ENCODE results near the gene MCEMP1.

The MCEMP1 gene, protein sequence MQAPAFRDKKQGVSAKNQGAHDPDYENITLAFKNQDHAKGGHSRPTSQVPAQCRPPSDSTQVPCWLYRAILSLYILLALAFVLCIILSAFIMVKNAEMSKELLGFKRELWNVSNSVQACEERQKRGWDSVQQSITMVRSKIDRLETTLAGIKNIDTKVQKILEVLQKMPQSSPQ

DNA sequence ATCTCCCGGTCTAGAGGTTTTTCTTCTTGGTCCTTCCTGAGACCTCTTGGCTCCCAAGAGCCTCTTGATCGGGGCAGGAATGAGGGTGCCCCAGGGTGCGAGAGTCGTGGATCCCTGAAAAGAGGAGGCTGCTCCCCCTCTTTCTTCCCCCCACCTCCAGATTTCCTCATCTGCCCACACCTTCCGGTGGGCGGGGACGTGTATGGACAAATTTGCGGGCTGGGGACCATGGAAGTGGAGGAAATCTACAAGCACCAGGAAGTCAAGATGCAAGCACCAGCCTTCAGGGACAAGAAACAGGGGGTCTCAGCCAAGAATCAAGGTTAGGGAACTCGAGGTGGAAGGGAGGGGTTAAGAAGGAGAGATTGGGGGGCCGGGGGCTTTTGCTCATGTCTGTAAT, at the start of gene MCEMP1:
MCEMP1 (plus strand) TSS at position 237 of the 400 bp plus-strand sequence; CDS start at position 268, 31 bp downstream.
- no peak for DNase-seq (ENCODE audit: low read depth, low spot score)

DNA sequence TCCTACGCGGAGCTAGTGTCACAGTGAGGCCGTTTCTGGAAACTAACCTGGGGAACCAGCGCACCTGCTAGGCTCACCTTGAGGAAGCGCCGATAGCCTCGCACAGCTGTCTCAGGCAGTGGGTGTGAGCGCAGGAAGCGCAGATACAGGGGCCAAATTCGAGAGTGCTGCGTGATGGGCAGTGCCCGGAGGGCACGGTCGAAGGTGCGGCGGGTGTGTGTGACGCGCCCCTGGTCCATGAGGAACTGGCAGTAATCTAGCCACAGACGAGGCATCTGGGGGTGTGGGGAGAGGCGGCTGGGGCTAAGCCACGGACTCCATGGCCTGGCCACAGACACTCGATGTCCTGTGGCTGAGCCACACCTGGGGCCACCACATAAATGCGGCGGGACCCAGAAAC, 49.7 kb upstream of the MCEMP1 start:
- no peak for DNase-seq (ENCODE audit: low read depth, low spot score)

DNA sequence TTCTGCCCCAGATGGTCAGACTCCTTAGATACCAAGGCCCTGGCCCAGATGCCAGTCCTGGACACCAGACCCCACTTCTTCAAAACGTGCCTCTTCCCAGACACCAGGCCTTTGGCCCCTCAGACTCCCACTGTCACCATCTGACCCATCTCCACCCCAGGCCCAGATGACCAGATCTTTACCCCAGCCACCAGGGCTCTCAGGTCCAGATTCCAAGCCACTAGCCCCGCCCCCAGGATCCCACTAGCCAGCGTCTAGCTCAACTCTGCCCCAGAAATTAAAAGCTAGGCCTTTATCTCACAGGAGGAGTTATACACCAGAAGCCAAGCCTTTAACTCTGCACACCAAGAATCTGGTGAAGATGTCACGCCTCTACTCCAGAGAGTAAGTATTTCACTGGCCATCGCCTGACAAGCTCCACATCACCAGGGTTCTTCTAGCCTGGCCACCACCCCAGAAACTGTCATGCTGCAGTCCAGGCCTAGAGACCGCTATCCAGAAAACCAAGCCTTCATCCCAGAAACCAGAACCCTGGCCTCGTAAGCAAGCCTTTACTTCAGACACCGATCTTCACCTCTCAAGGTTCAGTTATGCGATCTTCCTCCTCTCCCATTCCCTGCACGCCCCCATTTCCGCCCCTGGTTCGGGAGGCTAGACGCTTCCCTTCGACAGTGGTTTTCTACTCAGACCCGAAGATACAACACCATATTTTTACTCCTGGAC, 48.1 kb upstream of the MCEMP1 start:
- no peak for DNase-seq (ENCODE audit: low read depth, low spot score)

DNA sequence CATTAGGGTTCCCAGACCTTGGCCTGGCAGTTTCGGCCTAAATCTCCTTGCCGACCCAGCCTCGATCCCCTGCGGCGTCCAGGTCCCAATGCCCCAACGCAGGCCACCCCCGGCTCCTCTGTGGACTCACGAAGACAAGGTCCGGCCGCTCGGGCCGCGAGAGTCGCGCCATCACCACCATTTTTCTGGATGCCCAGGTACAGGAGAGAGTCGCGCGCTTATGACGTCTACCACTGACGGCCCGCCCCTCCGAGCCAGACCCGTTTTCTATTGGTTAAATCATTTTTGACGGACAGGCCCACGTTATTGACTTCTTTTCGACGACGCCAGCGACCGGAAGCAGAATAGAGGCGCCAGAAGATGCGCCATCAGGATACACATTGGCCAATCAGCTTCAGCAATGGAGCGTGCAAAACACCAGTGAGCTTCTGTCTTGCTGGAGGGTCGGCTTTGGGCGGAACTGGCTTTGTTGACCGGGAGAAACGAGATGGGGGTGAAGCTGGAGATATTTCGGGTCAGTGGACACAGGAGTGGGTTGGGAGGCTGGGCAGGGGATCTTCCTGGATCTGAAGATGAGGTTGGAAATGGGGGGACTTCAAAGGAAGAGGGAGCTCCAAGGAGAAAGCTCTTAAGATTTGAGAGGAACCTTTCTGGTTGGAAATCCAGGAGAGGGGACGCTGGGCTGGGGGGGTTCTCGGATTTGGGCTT, 47.4 kb upstream of the MCEMP1 start, which contains the start of the genes PET100 and XAB2:
PET100 (plus strand) TSS at position 447 of the 708 bp plus-strand sequence; CDS start at position 488, 41 bp downstream.
XAB2 (minus strand) TSS at position 199 of the 708 bp plus-strand sequence; CDS start at position 181, 18 bp downstream.
- DNase-seq (ENCODE audit: low read depth, low spot score): peak; percentile 99

DNA sequence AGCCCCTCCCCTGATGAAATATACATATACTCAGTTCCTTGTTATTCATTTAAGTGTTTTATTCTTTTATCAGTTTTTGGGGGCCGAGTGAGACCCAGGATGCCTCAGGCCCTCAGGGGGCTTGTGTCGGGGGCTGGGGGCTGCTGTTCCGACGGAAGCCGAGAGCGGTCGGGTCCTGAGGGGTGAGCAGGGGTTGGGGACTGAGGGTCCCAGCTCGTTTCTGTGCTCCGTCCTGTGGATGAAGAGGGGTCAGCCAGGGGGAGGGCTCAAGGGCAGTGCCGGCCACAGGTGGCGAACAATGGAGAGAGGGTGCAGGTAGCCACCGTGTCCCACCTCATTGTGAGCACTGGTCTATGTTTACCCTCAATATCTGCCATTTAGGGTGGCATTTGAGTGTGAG, 45.3 kb upstream of the MCEMP1 start:
- no peak for DNase-seq (ENCODE audit: low read depth, low spot score)

DNA sequence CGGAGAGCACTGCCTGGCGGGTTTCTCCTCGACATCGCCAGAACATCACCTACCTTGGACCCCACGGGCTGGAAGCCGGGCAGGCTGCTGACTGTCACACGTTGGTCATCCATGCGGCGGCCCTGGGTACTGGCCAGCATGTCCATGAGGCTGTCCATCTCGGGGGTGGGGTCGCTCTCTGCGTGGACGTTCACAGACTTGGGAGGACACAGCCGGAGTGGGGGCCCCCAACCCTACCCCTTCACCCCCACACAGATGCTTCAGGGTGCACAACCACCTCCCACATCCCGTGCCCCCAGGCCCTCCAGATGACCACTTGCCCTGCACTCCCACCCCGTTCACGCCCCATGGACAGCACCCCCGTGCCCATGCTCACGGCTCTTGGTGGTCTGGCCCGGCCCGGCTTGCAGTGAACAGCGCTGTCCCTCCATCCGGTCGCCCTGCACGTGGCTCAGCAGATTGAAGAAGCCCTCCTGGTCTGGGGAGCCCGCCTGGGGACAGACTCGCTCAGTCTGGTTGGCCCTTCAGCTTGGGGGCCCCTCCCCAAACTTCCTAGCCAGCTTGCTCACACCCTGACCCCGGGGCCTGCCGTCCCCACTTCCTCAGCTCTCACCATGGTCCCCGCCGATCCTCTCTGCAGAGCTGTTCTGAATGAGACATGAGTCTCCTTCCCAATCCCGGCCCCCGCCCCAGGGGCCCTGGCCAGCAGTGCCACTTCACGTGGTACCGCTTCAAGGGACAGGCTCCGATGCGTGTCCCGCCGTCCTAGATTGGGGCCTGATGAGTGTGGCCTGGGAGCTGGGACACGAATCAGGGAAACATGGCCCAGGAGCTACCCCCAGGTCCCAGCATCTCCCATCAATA, 44.3 kb upstream of the MCEMP1 start:
- DNase-seq (ENCODE audit: low read depth, low spot score): no peak

DNA sequence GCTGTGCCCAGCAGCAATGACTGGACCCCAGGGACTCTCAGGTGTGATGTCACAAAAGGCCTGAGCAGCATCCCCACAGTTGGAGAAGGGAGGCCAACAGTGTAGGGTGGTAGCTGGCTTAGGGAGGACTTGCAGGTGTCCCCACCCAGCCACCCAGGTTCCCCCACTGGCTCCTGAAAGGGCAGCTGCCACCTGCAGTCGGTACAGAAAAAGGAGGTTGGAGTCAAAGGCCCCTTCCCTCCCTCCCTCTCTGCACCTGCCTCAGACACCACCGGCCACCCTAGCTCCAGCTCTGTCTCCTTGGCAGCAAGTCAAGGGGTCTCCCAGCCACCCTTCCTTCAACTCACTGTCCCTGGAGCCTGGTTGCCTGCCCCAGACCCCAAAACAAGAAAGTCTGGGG, 43.2 kb upstream of the MCEMP1 start, which contains the start of gene PCP2:
PCP2 (minus strand) TSS at position 22 of the 400 bp plus-strand sequence. CDS start 262 bp downstream, outside the sequence.
- no peak for DNase-seq (ENCODE audit: low read depth, low spot score)

DNA sequence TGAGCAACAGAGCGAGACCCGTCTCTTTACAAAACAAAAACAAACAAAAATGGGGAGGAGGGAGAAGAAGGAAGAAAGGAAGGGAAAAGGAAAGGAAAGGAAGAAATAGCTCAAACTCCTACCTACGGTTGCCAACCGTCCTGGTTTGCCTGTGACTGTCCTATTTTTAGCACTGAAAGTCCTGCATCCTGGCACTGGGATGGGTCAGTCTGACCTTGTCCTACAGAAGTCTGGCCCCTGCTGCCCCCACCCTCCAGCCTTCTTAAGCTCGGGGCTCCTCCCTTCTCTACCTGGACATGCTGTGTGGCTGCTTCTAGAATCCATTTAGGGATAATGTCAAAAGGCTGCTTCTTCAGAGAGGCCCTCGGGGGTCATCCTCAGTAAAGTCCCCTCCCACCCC, 41.2 kb upstream of the MCEMP1 start:
- DNase-seq (ENCODE audit: low read depth, low spot score): no peak

DNA sequence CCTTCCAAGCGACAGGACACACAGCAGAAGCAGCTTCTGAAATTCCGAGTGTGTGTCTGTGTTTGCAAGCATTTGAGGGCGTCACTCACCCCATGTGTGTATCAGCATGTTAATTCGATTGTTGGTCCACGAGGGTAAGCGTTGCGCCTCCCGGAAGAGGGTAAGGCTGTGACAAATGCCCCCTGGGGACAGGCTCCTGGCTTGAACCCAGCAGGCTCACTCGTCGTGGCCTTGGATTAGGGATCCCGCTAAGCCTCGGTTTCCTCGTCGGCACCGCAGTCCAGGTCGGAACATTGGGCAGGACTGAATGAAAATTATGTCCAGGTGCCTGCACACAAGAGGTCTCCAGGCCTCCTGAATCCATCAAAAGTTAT, 40.6 kb upstream of the MCEMP1 start:
- no peak for DNase-seq (ENCODE audit: low read depth, low spot score)

DNA sequence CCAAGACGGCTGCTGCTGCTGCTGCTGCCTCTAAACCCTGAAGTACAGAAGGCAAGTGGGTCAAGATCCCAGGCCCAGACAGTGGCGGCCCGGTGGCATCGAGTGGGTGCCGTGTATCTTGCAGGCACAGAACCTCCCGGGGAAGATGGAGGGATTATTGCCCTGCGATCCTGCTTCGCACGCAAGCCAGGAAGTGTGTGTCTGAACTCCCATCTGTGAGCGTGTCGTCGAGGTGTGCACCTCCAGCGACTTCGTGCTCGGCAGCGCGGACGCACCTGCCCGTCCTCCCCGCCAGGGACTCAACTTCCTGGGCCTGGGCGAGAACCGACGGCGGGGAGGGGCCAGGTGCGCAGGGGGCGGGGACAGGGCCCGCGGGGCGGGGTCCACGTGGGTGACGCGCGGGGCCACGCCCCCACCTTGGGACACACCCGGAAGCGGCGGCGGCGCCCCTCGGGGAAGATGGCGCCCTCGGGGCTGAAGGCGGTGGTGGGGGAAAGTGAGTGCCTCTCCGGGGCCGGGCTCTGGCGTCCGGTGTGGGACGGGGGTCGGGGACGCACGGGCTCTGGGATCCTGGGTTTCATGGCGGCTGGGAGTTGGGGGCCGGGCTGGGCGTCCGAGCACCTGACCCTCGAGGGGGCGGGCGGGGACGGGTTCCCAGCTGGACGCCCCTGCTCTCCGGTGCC, 40.1 kb upstream of the MCEMP1 start, which contains the start of gene STXBP2:
STXBP2 (plus strand) TSS at position 420 of the 683 bp plus-strand sequence; CDS start at position 460, 40 bp downstream.
- DNase-seq (ENCODE audit: low read depth, low spot score): peak; percentile 56

DNA sequence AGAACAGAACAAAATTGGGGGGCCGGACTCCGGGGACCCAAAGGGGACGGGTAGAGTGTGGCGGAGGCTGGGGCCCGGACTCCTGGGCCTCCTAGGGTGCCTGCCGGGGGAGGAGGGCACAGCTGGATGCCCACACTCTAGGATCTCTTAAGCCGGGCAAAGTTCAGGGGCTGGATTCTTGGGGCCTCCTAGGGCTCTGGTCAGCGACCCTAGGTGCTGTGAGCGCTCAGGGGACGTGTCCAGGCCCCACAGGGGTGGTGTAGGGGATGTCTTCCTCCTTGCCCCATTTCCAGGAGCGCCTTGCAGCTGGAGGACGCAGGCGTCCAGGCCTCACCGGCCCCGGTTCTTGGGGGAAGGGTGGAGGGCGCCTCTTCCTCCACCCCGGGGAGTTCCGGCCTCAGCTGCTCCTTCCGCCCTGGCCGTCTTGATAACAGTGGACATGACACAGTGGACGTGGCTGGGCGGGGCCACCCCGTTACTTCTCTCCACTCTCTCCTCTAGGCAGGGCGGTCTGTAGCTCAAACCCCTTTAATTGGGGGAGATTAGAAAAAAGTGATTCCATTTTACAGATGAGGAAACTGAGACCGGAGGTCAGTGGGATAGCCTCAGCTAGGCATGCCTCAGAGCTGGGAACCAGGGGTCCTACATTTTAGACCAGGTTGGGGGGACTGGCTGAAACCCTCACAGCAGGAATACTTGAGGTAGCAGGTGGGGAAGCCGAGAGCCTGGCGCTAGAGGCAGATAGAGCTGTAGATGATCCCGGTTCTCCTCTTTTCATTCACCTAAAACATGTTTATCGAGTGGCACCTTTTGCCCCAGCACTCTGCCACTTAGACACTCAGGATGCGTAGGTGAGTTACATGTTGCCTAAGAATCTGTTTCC, 39.3 kb upstream of the MCEMP1 start:
- peak; percentile 22 for DNase-seq (ENCODE audit: low read depth, low spot score)

DNA sequence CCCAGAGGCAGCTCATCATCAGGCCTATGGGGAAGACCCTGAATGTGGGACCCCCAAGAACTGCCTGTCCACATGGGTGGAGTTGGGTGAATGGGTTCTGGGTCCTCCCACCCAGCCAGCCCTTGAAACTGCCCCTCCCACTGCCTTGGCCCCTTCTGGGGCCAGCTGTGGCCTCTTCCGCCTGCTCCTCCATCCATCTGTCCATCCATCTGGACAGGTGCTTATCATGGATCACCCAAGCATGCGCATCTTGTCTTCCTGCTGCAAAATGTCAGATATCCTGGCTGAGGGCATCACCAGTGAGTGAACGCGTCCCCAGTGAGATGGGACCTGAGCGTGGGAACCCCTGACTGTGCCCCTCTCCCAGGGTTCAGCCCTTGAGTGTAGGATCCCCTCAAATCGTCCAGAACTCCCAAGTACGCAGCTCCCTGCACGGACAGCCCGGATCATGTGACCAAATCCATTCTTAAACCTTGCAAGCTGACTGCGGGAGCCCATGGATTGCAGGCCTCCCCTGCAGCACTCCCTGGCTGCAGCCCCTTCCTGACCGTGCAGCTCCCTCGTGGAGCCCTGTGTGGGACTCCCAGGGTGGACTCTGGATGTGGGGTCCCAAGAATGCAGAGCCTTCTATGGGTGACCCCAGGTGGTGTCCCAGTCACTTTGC, 38.0 kb upstream of the MCEMP1 start:
- DNase-seq (ENCODE audit: low read depth, low spot score): no peak

DNA sequence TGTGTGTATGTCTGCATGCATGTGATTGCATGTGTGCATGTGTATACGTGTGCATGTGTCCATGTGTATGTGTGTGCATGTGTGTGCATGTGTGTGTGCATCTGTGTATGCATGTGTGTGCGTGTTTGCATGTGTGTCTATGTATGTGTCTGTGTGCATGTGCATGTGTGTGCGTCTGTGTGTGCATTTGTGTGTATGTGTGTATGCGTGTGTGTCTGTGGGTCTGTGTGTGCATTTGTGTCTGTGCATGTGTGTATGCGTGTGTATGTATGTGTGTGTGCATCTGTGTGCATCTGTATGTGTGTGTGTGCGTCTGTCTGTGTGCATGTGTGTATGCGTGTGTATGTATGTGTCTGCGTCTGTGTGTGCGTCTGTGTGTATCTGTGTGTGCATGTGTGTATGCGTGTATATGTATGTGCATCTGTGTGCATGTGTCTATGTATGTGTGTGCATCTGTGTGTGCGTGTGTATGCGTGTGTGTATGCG, 37.0 kb upstream of the MCEMP1 start:
- DNase-seq (ENCODE audit: low read depth, low spot score): no peak

DNA sequence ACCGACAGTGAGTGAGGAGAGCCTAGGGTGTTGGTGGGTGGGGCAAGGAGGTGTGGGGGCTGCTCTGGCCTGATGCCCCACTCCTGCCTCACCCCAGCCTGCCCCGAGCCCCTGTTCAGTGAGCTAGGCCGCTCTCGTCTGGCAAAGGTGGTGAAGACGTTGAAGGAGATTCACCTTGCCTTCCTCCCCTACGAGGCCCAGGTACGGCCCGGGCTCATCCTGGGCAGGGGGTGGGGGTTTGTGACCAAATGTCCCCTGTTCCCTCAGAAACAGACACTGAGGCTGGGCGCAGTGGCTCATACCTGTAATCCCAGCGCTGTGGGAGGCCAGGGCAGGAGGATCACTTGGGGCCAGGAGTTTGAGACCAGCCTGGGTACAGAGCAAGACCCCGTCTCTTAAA, 36.1 kb upstream of the MCEMP1 start:
- no peak for DNase-seq (ENCODE audit: low read depth, low spot score)

DNA sequence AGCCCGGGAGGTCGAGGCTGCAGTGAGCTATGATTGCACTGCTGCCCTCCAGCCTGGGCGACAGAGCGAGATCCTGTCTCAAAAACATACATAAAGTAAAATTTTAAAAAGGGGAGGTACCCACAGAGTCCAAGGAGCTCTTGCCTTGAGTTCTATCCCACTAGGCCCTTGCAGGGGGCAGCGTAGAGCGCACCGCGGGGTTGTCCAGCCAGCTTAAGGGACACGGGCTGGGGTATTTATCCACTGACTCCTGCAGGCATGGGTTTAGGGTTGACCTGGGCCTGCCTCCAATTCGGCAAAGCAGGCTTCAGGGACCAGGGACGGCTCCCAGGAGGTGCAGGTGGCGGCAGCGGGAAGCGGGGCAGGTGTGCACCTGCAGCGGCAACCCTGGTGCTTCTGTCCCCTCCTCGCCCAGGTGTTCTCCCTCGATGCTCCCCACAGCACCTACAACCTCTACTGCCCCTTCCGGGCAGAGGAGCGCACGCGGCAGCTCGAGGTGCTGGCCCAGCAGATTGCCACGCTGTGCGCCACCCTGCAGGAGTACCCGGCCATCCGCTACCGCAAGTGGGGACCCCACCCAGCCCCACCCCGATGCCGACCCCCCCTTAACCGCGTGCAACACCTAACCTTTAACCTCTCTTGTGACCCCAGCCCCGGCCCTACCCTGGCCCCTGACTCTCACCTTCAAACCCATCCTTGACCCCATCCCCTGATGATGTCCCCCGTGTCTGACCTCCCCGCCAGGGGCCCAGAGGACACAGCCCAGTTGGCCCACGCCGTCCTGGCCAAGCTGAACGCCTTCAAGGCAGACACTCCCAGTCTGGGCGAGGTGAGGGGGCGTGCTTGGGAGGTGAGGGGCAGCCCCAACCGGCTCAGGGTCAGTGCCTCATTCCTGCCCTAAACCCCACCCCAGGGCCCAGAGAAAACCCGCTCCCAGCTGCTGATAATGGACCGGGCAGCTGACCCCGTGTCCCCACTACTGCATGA, 35.3 kb upstream of the MCEMP1 start:
- no peak for DNase-seq (ENCODE audit: low read depth, low spot score)

DNA sequence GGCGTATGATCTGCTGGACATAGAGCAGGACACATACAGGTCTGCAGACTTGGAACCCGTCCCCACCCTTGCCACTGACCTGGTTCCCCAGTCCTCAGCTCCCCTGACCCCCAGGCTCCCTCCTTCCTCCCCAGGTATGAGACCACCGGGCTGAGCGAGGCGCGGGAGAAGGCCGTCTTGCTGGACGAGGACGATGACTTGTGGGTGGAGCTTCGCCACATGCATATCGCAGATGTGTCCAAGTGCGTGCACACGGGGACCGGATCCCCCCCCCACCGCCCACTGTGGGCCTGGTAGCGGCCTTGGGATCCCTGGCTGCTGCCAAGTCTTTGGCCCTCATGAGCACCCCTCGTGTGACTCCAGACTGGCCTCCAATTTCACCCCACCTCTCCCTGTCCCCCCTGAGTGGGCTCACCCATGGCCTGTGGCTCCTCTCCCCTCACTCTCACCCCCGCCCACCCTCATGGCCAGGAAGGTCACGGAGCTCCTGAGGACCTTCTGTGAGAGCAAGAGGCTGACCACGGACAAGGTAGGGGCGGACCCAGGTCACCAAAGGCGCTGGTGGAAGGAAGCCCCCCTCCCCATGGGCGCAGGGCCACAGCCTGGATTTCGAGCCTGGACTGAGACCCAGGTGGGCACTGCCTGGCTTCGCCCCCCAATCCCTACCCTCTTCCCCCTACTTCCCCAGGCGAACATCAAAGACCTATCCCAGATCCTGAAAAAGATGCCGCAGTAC, 34.4 kb upstream of the MCEMP1 start:
- DNase-seq (ENCODE audit: low read depth, low spot score): no peak

DNA sequence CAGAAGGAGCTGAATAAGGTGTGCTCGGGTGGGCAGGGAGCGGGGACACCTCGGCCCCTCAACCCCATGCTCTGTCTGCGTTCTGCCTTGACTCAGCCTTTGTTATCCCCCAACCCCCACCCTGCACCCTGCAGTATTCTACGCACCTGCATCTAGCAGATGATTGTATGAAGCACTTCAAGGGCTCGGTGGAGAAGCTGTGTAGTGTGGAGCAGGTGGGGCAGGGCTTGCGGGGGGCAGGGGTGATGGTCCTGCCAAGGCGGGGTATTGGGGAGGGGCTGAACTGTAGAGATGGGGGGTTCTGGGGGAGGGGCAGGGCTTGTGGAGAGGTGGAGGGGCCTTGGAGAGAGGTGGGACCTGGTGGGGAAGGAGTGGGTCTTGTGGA, 33.9 kb upstream of the MCEMP1 start:
- no peak for DNase-seq (ENCODE audit: low read depth, low spot score)
